GM19328 (cell line): Measurements from ENCODE around the gene LRIG1.
A peak's percentile ranks its signal among the peaks of the same experiment; 100 is the strongest.

Experiments used
- ATAC-seq: cut with Tn5 transposase; IDR thresholded peaks from one replicate; pipeline ENCODE4 v1.9.1; 2021; ENCODE audit warnings: mild to moderate bottlenecking, moderate library complexity; ENCODE audit not compliant: unreplicated experiment

LRIG1 gene

GRCh38 chr3:66490984-66491383 lies 9.8 kb downstream of the LRIG1 start:
- ATAC-seq, result no peak

GRCh38 chr3:66490214-66490613 lies 10.6 kb downstream of the LRIG1 start:
- no peak for ATAC-seq

GRCh38 chr3:66489581-66489980 lies 11.2 kb downstream of the LRIG1 start:
- no peak for ATAC-seq

GRCh38 chr3:66489115-66489514 lies 11.7 kb downstream of the LRIG1 start:
- no peak for ATAC-seq

GRCh38 chr3:66488492-66488891 lies 12.3 kb downstream of the LRIG1 start:
- ATAC-seq, result no peak

- ATAC-seq, result no peak
These were observed 13.4 kb downstream of the LRIG1 start for GRCh38 chr3:66487465-66487864.

GRCh38 chr3:66486646-66487045 lies 14.2 kb downstream of the LRIG1 start:
- no peak for ATAC-seq

- ATAC-seq, result no peak
These were observed 14.6 kb downstream of the LRIG1 start for GRCh38 chr3:66486202-66486601.

- no peak for ATAC-seq
These were observed 15.4 kb downstream of the LRIG1 start for GRCh38 chr3:66485291-66485968.

GRCh38 chr3:66484106-66484844 lies 16.5 kb downstream of the LRIG1 start:
- ATAC-seq, result no peak

- peak; percentile 39 for ATAC-seq
These were observed 17.4 kb downstream of the LRIG1 start for GRCh38 chr3:66483409-66483906.

GRCh38 chr3:66483006-66483405 lies 17.8 kb downstream of the LRIG1 start:
- no peak for ATAC-seq

- no peak for ATAC-seq
These were observed 18.8 kb downstream of the LRIG1 start for GRCh38 chr3:66482018-66482404.

- ATAC-seq, result no peak
These were observed 19.5 kb downstream of the LRIG1 start for GRCh38 chr3:66481071-66482017.

- no peak for ATAC-seq
These were observed 20.2 kb downstream of the LRIG1 start for GRCh38 chr3:66480666-66481065.

- no peak for ATAC-seq
These were observed 21.3 kb downstream of the LRIG1 start for GRCh38 chr3:66479532-66479947.

GRCh38 chr3:66478960-66479359 lies 21.9 kb downstream of the LRIG1 start:
- no peak for ATAC-seq

GRCh38 chr3:66477856-66478255 lies 23.0 kb downstream of the LRIG1 start:
- ATAC-seq, result no peak

GRCh38 chr3:66476852-66477381 lies 23.9 kb downstream of the LRIG1 start:
- ATAC-seq, result no peak

GRCh38 chr3:66475386-66476020 lies 25.3 kb downstream of the LRIG1 start:
- ATAC-seq, result no peak
